K562 (cell line): ENCODE results near the gene CHRND. TPM values are rescaled to one million over a fixed set of nuclear protein-coding genes. Genes with fewer than 3 reads are reported as not detected.

Experiments
- ATAC-seq: fragments of 200-7000 bp; cut with Tn5 transposase; 3 replicates; pipeline ENCODE4 v1.9.1; 2020; ENCODE audit warnings: moderate library complexity
- BruUV-seq: library from RNA; stranded (reverse); fragments of 400-500 nt; replicated peaks from 2 replicates; lab custom pipeline; 2021; lab: Mats Ljungman, UMichigan
- CTCF ChIA-PET: fragments of 300-600 bp; formaldehyde crosslinking; extraction: SDS; loops from one replicate; lab custom pipeline; 2021; ENCODE audit warnings: low intra/inter-chr PET ratio; lab: Yijun Ruan, JAX
- POLR2A ChIA-PET: fragments of 300-600, 350-650 bp; sonication (Branson Sonifier 250); formaldehyde crosslinking; extraction: SDS; loops from one replicate; lab custom pipeline; 2021; ENCODE audit warnings: antibody characterized with exemption, inconsistent platforms; lab: Yijun Ruan, JAX
- DNase-seq, 4 experiments: peaks; one replicate each; pipeline versions ENCODE4 v3.0.0 to v3.0.0-alpha.2; 2011 to 2018; ENCODE audit warnings: low spot score in 3 of 4, mixed read lengths in 3 of 4; ENCODE audit errors: extremely low read depth in 1 of 4
- FAIRE-seq: peaks from 2 replicates; lab custom pipeline; 2011; peaks lifted over from hg19 to GRCh38; lab: Jason Lieb, UNC
- H2AFZ ChIP-seq: 2 replicates; pipeline ENCODE4 v1.6.0; 2011; ENCODE audit warnings: low read depth, low read length, control low read depth, inconsistent platforms
- H3K27ac ChIP-seq: fragments of 200-600 bp; 3 replicates; pipeline ENCODE4 v1.8.0; 2011; ENCODE audit warnings: low read depth, mild to moderate bottlenecking, control low read depth, inconsistent platforms, low read length, moderate library complexity, mixed read lengths; ENCODE audit errors: extremely low read depth
- H3K27me3 ChIP-seq, 2 experiments: fragments of 300-600 bp in 1 of 2; 2 replicates in 1 of 2; 3 replicates in 1 of 2; pipeline versions ENCODE4 v1.6.0 to v1.8.0; 2011; ENCODE audit warnings: inconsistent platforms in 2 of 2, low read length in 2 of 2, mild to moderate bottlenecking in 1 of 2, mixed read lengths in 1 of 2, moderate library complexity in 1 of 2; ENCODE audit not compliant: control insufficient read depth in 2 of 2, insufficient read depth in 2 of 2
- H3K36me3 ChIP-seq: fragments of 300-600 bp; 3 replicates; pipeline ENCODE4 v1.8.0; 2011; ENCODE audit warnings: mild to moderate bottlenecking, low read length, inconsistent platforms; ENCODE audit not compliant: control insufficient read depth, insufficient read depth
- H3K4me1 ChIP-seq, 2 experiments: fragments of 200-600 bp in 1 of 2; replicated peaks in 1 of 2; 2 replicates in 1 of 2; 3 replicates in 1 of 2; pipeline versions ENCODE4 v1.5.1 to v1.8.0; 2011; ENCODE audit warnings: inconsistent platforms in 2 of 2, low read length in 2 of 2, mild to moderate bottlenecking in 1 of 2, mixed read lengths in 1 of 2, moderate library complexity in 1 of 2; ENCODE audit not compliant: control insufficient read depth in 2 of 2, insufficient read depth in 2 of 2
- H3K4me2 ChIP-seq: 2 replicates; pipeline ENCODE4 v1.6.1; 2011; ENCODE audit warnings: low read length, control low read depth, inconsistent platforms, mixed read lengths; ENCODE audit not compliant: insufficient read depth
- H3K4me3 ChIP-seq: fragments of 200-600 bp; sonication (generic), shearing (Covaris generic); 2 replicates; pipeline ENCODE4 v1.5.1; 2016; ENCODE audit warnings: control low read depth, inconsistent platforms
- H3K79me2 ChIP-seq: fragments of 200-600 bp; 3 replicates; pipeline ENCODE4 v1.8.0; 2011; ENCODE audit warnings: low read length, inconsistent platforms; ENCODE audit not compliant: control insufficient read depth, insufficient read depth
- H3K9ac ChIP-seq, 2 experiments: 2 replicates each; pipeline versions ENCODE4 v1.6.0 to v1.6.1; 2011; ENCODE audit warnings: low read depth in 2 of 2, low read length in 2 of 2, control low read depth in 1 of 2, inconsistent platforms in 1 of 2, mild to moderate bottlenecking in 1 of 2, mixed read lengths in 1 of 2; ENCODE audit not compliant: insufficient read depth in 1 of 2
- H3K9me1 ChIP-seq: one replicate; pipeline ENCODE4 v1.6.0; 2011; ENCODE audit warnings: inconsistent platforms, mild to moderate bottlenecking, low read length, moderate library complexity; ENCODE audit not compliant: control insufficient read depth, insufficient read depth
- H3K9me3 ChIP-seq: replicated peaks from 2 replicates; pipeline ENCODE4 v1.5.1; 2011; ENCODE audit warnings: low read depth, low read length, inconsistent platforms; ENCODE audit not compliant: control insufficient read depth, insufficient read depth
- H4K20me1 ChIP-seq: replicated peaks from 2 replicates; pipeline ENCODE4 v1.6.1; 2011; ENCODE audit warnings: low read length, inconsistent platforms, mixed read lengths; ENCODE audit not compliant: control insufficient read depth, insufficient read depth
- CBX1 ChIP-seq: sonication (generic); IDR thresholded peaks from 2 replicates; pipeline ENCODE4 v1.6.1; 2016; ENCODE audit warnings: antibody characterized with exemption, low read depth, mild to moderate bottlenecking
- HBP1 ChIP-seq: fragments of 450-650 bp; formaldehyde crosslinking; IDR thresholded peaks from 2 replicates; pipeline ENCODE4 v1.4.0; 2022; ENCODE audit warnings: missing genetic modification characterization
- HNRNPH1 ChIP-seq: fragments of 200-400 bp; formaldehyde crosslinking; optimal IDR thresholded peaks from 2 replicates; pipeline ENCODE3; 2017; ENCODE audit warnings: low read depth, mild to moderate bottlenecking, low read length, moderate library complexity
- ID3 ChIP-seq, 2 experiments: fragments of 250-450 bp in 1 of 2; fragments of 450-650 bp in 1 of 2; sonication (Bioruptor Pico) in 1 of 2; IDR thresholded peaks; 2 replicates each; pipeline versions ENCODE4 v1.6.1 to v1.8.0; 2016 to 2021; ENCODE audit warnings: mild to moderate bottlenecking in 2 of 2, moderate library complexity in 2 of 2, missing compliant biosample characterization in 1 of 2, missing genetic modification characterization in 1 of 2
- KAT8 ChIP-seq: fragments of 450-650 bp; IDR thresholded peaks from 2 replicates; pipeline ENCODE4 v1.6.1; 2016; ENCODE audit warnings: low read depth, mild to moderate bottlenecking
- KDM5B ChIP-seq: fragments of 200-600 bp; sonication (generic); IDR thresholded peaks from 2 replicates; pipeline ENCODE4 v1.6.1; 2012; ENCODE audit warnings: low read depth, mild to moderate bottlenecking, moderate library complexity, low read length, control low read depth, inconsistent platforms; ENCODE audit not compliant: insufficient replicate concordance
- RBM39 ChIP-seq: fragments of 200-400 bp; formaldehyde crosslinking; optimal IDR thresholded peaks from 2 replicates; pipeline ENCODE3; 2018; ENCODE audit warnings: low read depth, low read length
- STAT5B ChIP-seq: fragments of 250-450 bp; sonication (Bioruptor Pico); IDR thresholded peaks from 2 replicates; pipeline ENCODE4 v1.8.0; 2021; ENCODE audit warnings: mild to moderate bottlenecking, inconsistent platforms
- ZFX ChIP-seq: sonication (generic); formaldehyde crosslinking; IDR thresholded peaks from 2 replicates; pipeline ENCODE4 v1.8.0; 2022; ENCODE audit warnings: mild to moderate bottlenecking, missing genetic modification reagents, moderate library complexity
- ZNF449 ChIP-seq: fragments of 250-450 bp; sonication (Bioruptor Pico); IDR thresholded peaks from 2 replicates; pipeline ENCODE4 v1.8.0; 2022; ENCODE audit warnings: moderate library complexity, mild to moderate bottlenecking, inconsistent platforms
- ZNF764 ChIP-seq: fragments of 250-450 bp; sonication (Bioruptor Pico); IDR thresholded peaks from 2 replicates; pipeline ENCODE4 v1.4.0; 2020; ENCODE audit warnings: low read depth, mild to moderate bottlenecking, moderate library complexity
- WGBS: fragments of 100-300 bp; shearing (Covaris generic); methylation state at CpG from one replicate; pipeline ENCODE4 v1.1.6; 2016; ENCODE audit warnings: low coverage, mixed read lengths; ENCODE audit not compliant: insufficient coverage; ENCODE audit errors: missing lambda C conversion rate; 5-methylcytosine and 5-hydroxymethylcytosine counted together
- in situ Hi-C: fragments of 300-500 bp; cut with MboI; formaldehyde crosslinking; loops from 4 replicates; pipeline ENCODE4 v1.15.0; 2018; ENCODE audit warnings: inconsistent platforms, mixed read lengths
- intact Hi-C: fragments of 100-400 bp; cut with micrococcal nuclease; formaldehyde crosslinking; loops from 2 replicates; pipeline ENCODE4 v1.14.2; 2022
- polyA plus RNA-seq, 8 experiments: library from polyadenylated mRNA; depleted of rRNA in 4 of 8; stranded (reverse) in 5 of 8; unstranded in 3 of 8; fragments of >200 nt; fragmentation: Nextera tagmentation in 2 of 8; fragmentation: Illumina TruSeq in 1 of 8; extraction: Ambion mirVana in 2 of 8; extraction: Trizol in 1 of 8; gene quantifications; 2 replicates each; pipeline versions ENCODE4 v1.2.1 to v1.2.3, GENCODE V29; 2011 to 2014; ENCODE audit warnings: inconsistent platforms in 1 of 8, missing spikeins in 1 of 8
- total RNA-seq, 7 experiments: library from RNA; depleted of rRNA in 6 of 7; stranded (reverse); fragments of >200 nt in 6 of 7; fragmentation: Illumina TruSeq in 2 of 7; extraction: Trizol in 2 of 7; gene quantifications; 2 replicates each; pipeline versions ENCODE4 v1.2.1 to v1.2.3, GENCODE V29; 2011 to 2021; ENCODE audit warnings: low replicate concordance in 1 of 7

The CHRND gene
- total and polyA plus RNA-seq, 9 of the 15 experiments (the other 6 are each of a cell fraction or from before 2014, with no cell fraction given) = not detected

DNA sequence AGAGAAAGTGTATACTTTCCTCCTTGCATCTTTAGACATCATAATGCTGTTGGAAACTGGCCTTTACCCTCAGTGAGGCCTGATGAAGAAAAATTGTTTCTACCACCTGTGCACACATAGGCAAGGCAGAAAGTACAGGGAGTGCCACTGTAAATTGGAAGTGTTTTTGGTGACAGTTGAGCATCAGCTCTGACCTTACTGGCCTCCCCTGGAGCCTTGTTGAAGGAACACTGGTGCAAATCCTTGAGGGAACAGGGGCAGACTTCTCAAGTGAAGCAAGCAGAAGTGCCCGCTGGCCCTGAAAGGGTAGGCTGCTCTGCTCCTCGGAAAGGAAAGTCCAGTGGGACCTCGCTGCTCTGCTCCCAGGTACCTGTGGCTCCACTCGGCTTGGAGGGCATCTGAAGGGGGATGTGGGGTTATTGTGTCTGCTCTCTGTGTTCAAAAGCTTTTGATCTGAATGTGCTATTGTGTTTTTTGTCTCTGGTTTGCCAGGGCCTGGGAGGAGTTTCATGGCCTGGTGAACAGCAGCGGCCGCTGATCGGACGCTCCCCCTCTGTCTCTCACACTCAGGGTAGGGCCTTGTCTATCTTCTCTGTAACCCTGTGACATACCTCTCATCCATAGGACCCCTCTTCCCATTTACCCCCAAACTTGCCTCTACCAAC lies 47.9 kb downstream of the CHRND start (continued):
- TF ChIP-seq HBP1 (no peak), RBM39 (no peak), ZNF764 (no peak), ID3 (CRISPR knock-in tag; IDR thresholded peaks at IDR 0.05) (no peak), ID3 (tag; IDR thresholded peaks at IDR 0.05) (no peak), CBX1 (no peak)
- TF ChIP-seq, all 486 proteins: peak for 0

DNA sequence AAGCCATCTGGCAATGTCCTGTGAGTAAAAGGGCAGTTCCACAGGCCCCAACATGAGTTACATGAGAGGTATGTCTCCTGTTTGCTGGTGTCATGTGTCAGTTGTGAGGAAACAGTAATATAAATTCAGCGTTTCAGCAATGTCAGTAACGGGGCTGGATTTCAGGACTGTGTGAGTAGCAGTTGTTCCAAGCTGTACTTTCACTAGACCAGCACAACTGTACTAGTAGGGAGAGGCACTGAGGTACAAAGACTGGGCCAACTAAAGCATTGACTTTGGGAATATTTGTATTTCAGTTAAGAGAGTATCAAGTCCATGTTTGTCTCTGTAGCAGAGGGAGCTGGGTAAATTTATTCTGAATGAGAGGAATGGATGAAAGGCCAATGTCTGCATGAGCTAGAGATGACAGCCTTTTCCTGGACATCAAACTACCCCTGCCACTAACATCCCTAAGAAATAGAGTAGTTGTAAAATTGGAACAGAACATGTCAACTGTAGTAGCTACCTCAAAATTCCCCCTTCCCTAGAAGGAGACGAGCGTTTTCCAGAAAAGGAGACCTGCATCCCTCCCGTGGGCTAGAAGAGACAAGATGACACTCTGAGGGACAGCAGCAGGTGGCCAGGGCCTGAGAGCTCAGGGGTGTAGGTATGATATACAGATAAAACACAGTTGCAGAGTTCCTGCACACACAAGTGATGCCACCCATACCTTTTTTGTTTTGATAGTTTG lies 48.9 kb downstream of the CHRND start:
- Histone ChIP-seq H3K27ac (no peak overlapping the region), H3K79me2 (no peaks in the 10 kb centered on the region), H3K4me2 (no peak overlapping the region), H3K9me1 (no peaks in the 10 kb centered on the region), H3K9ac (no peak overlapping the region), H2AFZ (no peak overlapping the region), H3K9me3 (no peaks in the 10 kb centered on the region), H3K4me3 (no peak overlapping the region), H3K27me3 (no peaks in the 10 kb centered on the region), H4K20me1 (no peaks in the 10 kb centered on the region), H3K36me3 (peaks cover 27% of the 10 kb centered on the region; the same call in 2 of the 3 replicates), H3K4me1 (no peaks in the 10 kb centered on the region)
- no peak for ATAC-seq
- intact Hi-C loops = no loop called here
- WGBS = 85% methylated on average over 5 of the region's 5 CpGs
- FAIRE-seq = no peak
- in situ Hi-C loops = no loop called here
- ChIA-PET CTCF (no interaction called here), POLR2A (no interaction called here)
- TF ChIP-seq STAT5B (CRISPR knock-in tag) (no peak), KAT8 (no peak), ZFX (CRISPR knock-in tag) (no peak), ZNF449 (CRISPR knock-in tag) (no peak), KDM5B (no peak), HNRNPH1 (no peak)
- no peak for DNase-seq
- no TSS peak for BruUV-seq
